Liver (tissue), 9 donors: ENCODE data around the gene MEP1A. TPM values are rescaled to one million over a fixed set of nuclear protein-coding genes. Genes with fewer than 3 reads are reported as not detected.

Experiments used
- DNase-seq: peaks from one replicate; pipeline ENCODE4 v3.0.0-alpha.2; 2017; ENCODE audit warnings: low spot score
- H3K27ac ChIP-seq, 2 donors: one replicate each; pipeline ENCODE4 v1.7.0; 2013; ENCODE audit warnings: inconsistent platforms in 2 of 2, low read length in 2 of 2, control low read depth in 1 of 2, low read depth in 1 of 2, mild to moderate bottlenecking in 1 of 2
- H3K27me3 ChIP-seq, 4 donors: one replicate each; pipeline versions ENCODE4 v1.6.1 to v1.7.0; 2013; ENCODE audit warnings: low read length in 3 of 4, inconsistent platforms in 1 of 4, mild to moderate bottlenecking in 1 of 4, moderate library complexity in 1 of 4; ENCODE audit not compliant: control insufficient read depth in 4 of 4, insufficient read depth in 4 of 4
- H3K36me3 ChIP-seq, 4 donors: one replicate each; pipeline versions ENCODE4 v1.6.1 to v1.7.0; 2013; ENCODE audit warnings: low read length in 3 of 4, mild to moderate bottlenecking in 3 of 4, low read depth in 1 of 4, moderate library complexity in 1 of 4; ENCODE audit not compliant: control insufficient read depth in 4 of 4, insufficient read depth in 3 of 4
- H3K4me1 ChIP-seq, 4 donors: one replicate each; pipeline versions ENCODE4 v1.6.1 to v1.7.0; 2013; ENCODE audit warnings: low read length in 3 of 4, mild to moderate bottlenecking in 3 of 4, moderate library complexity in 1 of 4; ENCODE audit not compliant: control insufficient read depth in 4 of 4, insufficient read depth in 4 of 4
- H3K4me3 ChIP-seq, 3 donors: one replicate each; pipeline versions ENCODE4 v1.6.1 to v1.7.0; 2013; ENCODE audit warnings: low read length in 3 of 3, control low read depth in 1 of 3, low read depth in 1 of 3, mild to moderate bottlenecking in 1 of 3
- H3K9ac ChIP-seq, 2 donors: one replicate each; pipeline ENCODE4 v1.7.0; 2013; ENCODE audit warnings: low read length in 2 of 2, mild to moderate bottlenecking in 2 of 2, moderate library complexity in 2 of 2, control low read depth in 1 of 2, low read depth in 1 of 2
- H3K9me3 ChIP-seq, 4 donors: one replicate each; pipeline versions ENCODE4 v1.6.1 to v1.7.0; 2013; ENCODE audit warnings: low read length in 3 of 4; ENCODE audit not compliant: control insufficient read depth in 4 of 4
- CTCF ChIP-seq: fragments of 150-350 bp; IDR thresholded peaks from 2 replicates; pipeline ENCODE4 v1.5.1; 2017; ENCODE audit warnings: improper control_type of control experiment, low read depth, low read length; ENCODE audit not compliant: missing input control
- EGR1 ChIP-seq, 2 donors: IDR thresholded peaks; 2 replicates each; pipeline ENCODE4 v1.6.1; 2016 to 2018; ENCODE audit warnings: antibody characterized with exemption in 2 of 2, low read depth in 2 of 2
- FOXA1 ChIP-seq: IDR thresholded peaks from 2 replicates; pipeline ENCODE4 v1.6.1; 2016; ENCODE audit warnings: antibody characterized with exemption
- FOXA2 ChIP-seq: IDR thresholded peaks from 2 replicates; pipeline ENCODE4 v1.6.1; 2016; ENCODE audit warnings: antibody characterized with exemption
- GABPA ChIP-seq, 2 donors: IDR thresholded peaks in 1 of 2; conservative IDR thresholded peaks in 1 of 2; 2 replicates each; pipeline ENCODE4 v1.6.1; 2016; ENCODE audit warnings: antibody characterized with exemption in 2 of 2, mild to moderate bottlenecking in 1 of 2, moderate library complexity in 1 of 2
- HNF4A ChIP-seq, 2 donors: conservative IDR thresholded peaks; 2 replicates each; pipeline ENCODE4 v1.6.1; 2016; ENCODE audit warnings: antibody characterized with exemption in 2 of 2, mild to moderate bottlenecking in 2 of 2
- HNF4G ChIP-seq: IDR thresholded peaks from 2 replicates; pipeline ENCODE4 v1.6.1; 2016; ENCODE audit warnings: antibody characterized with exemption
- JUND ChIP-seq, 2 donors: IDR thresholded peaks; 2 replicates each; pipeline ENCODE4 v1.6.1; 2016; ENCODE audit warnings: antibody characterized with exemption in 2 of 2
- NR2F2 ChIP-seq: IDR thresholded peaks from 2 replicates; pipeline ENCODE4 v1.6.1; 2016; ENCODE audit warnings: antibody characterized with exemption
- RAD21 ChIP-seq, 2 donors: IDR thresholded peaks; 2 replicates each; pipeline ENCODE4 v1.6.1; 2016; ENCODE audit warnings: antibody characterized with exemption in 2 of 2, mild to moderate bottlenecking in 2 of 2
- RXRA ChIP-seq, 2 donors: IDR thresholded peaks; 2 replicates each; pipeline ENCODE4 v1.6.1; 2017 to 2018; ENCODE audit warnings: antibody characterized with exemption in 2 of 2, mild to moderate bottlenecking in 1 of 2
- SP1 ChIP-seq: IDR thresholded peaks from 2 replicates; pipeline ENCODE4 v1.6.1; 2018; ENCODE audit warnings: antibody characterized with exemption, mild to moderate bottlenecking
- YY1 ChIP-seq: IDR thresholded peaks from 2 replicates; pipeline ENCODE4 v1.6.1; 2016; ENCODE audit warnings: antibody characterized with exemption, mild to moderate bottlenecking
- ZBTB33 ChIP-seq: IDR thresholded peaks from 2 replicates; pipeline ENCODE4 v1.6.1; 2016; ENCODE audit warnings: antibody characterized with exemption
- WGBS: extraction: QIAGEN DNeasy Blood & Tissue Kit; methylation state at CpG from one replicate; pipeline ENCODE4 v1.1.7; 2013; 5-methylcytosine and 5-hydroxymethylcytosine counted together
- polyA plus RNA-seq, 2 donors: library from polyadenylated mRNA; stranded (reverse) in 1 of 2; unstranded in 1 of 2; fragments of 200-250 nt in 1 of 2; fragments of >200 nt in 1 of 2; fragmentation: Nextera tagmentation in 1 of 2; extraction: Ambion mirVana in 1 of 2; gene quantifications; one replicate each; pipeline versions ENCODE4 v1.2.1 to v1.2.3, GENCODE V29; 2013 to 2015
- total RNA-seq, 2 donors: library from RNA; depleted of rRNA; stranded (reverse); fragments of >200 nt; gene quantifications; one replicate each; pipeline ENCODE4 v1.2.3, GENCODE V29; 2014
- TF ChIP-seq, protein P1 (sequence below): IDR thresholded peaks from 2 replicates; pipeline ENCODE4 v1.6.1; 2016; ENCODE audit warnings: antibody characterized with exemption
- TF ChIP-seq, protein P2 (sequence below): IDR thresholded peaks from 2 replicates; pipeline ENCODE4 v1.6.1; 2016; ENCODE audit warnings: antibody characterized with exemption
- donor health status: healthy.
- donor health status: healthy.
- donor health status: healthy.
- donor health status: healthy.
- donor health status: healthy.

Gene MEP1A
- total and polyA plus RNA-seq, 4 donors = 0.01 to 1.8 (median 0.08) TPM; not detected in 1

- Histone ChIP-seq H3K27ac (no peak overlapping the region), H3K4me1 (no peaks in the 10 kb centered on the region), H3K4me3 (no peak overlapping the region), H3K27me3 (no peaks in the 10 kb centered on the region), H3K9me3 (no peaks in the 10 kb centered on the region), H3K36me3 (no peaks in the 10 kb centered on the region), H3K9ac (no peak overlapping the region)
- no peak for TF ChIP-seq HNF4A (conservative IDR thresholded peaks at IDR 0.05)
- no peak for TF ChIP-seq NR2F2
- TF ChIP-seq HNF4G = no peak
- no peak for TF ChIP-seq CTCF
- no peak for TF ChIP-seq GABPA (IDR thresholded peaks at IDR 0.05 in 1 of 2, conservative IDR thresholded peaks at IDR 0.05 in 1 of 2)
- DNase-seq = no peak
- 82% methylated on average over 3 of the region's 3 CpGs for WGBS
These were observed 879 bp downstream of the MEP1A start for GRCh38 chr6:46794068-46794467.

GRCh38 chr6:46795816-46796215 is 2.6 kb downstream of the MEP1A start:
- TF ChIP-seq, protein P1, sequence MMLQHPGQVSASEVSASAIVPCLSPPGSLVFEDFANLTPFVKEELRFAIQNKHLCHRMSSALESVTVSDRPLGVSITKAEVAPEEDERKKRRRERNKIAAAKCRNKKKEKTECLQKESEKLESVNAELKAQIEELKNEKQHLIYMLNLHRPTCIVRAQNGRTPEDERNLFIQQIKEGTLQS = no peak
- no peak for TF ChIP-seq GABPA (IDR thresholded peaks at IDR 0.05 in 1 of 2, conservative IDR thresholded peaks at IDR 0.05 in 1 of 2)
- no peak for TF ChIP-seq HNF4G
- TF ChIP-seq SP1 = no peak
- TF ChIP-seq CTCF = no peak
- no peak for TF ChIP-seq RXRA (IDR thresholded peaks at IDR 0.05)
- TF ChIP-seq, protein P2, sequence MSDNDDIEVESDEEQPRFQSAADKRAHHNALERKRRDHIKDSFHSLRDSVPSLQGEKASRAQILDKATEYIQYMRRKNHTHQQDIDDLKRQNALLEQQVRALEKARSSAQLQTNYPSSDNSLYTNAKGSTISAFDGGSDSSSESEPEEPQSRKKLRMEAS = no peak
- TF ChIP-seq NR2F2 = no peak
- TF ChIP-seq EGR1 (IDR thresholded peaks at IDR 0.05; ENCODE audit: low read depth in 2 of 2) = no peak
- TF ChIP-seq RAD21 (IDR thresholded peaks at IDR 0.05) = no peak
- no peak overlapping the region for H3K4me3 ChIP-seq
- WGBS = 92% methylated on average over 3 of the region's 3 CpGs

DNA sequence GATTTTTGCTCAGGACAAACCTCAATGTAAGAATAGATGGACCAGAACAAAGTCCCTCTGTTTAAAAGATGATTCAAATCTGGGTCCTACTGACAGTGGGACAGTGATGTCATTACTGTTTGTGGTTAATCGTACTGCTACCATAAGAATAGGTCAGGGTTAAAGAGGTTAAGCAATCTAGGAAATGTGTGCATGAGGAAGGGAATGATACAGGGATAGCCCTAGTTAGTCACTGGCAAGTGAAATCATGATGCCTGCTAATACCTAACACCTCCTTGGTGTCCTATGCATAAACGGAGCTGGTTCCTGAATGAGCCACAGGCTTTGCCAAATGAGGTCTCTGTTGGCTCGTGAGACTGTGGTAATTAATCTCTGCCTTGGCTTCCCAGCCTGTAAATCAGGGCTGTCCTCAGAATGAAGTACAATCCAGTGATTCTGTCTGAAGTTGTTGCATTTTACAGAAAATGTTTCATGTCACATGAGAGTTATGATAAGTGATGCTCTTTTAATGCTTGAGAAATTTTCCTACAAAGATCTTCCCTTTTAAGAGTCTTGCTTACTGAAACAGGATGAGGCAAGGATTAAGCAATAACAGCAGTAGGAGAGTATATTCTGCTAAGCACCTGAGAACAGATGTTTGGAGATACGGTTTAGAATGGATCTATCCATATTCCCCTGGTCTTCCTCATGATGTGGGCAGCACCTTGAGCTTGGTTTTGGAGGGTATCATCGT is 3.8 kb downstream of the MEP1A start:
- H3K9ac ChIP-seq = no peak overlapping the region
- no peaks in the 10 kb centered on the region for H3K36me3 ChIP-seq
- H3K4me1 ChIP-seq = no peaks in the 10 kb centered on the region
- no peak overlapping the region for H3K27ac ChIP-seq
- 63% methylated on average over 5 of the region's 5 CpGs for WGBS
- no peak for DNase-seq
- H3K27me3 ChIP-seq = no peaks in the 10 kb centered on the region
- H3K4me3 ChIP-seq = no peak overlapping the region
- H3K9me3 ChIP-seq = no peaks in the 10 kb centered on the region
- TF ChIP-seq YY1 (no peak), ZBTB33 (no peak), FOXA1 (no peak), RXRA (IDR thresholded peaks at IDR 0.05) (no peak), JUND (IDR thresholded peaks at IDR 0.05) (no peak), HNF4A (conservative IDR thresholded peaks at IDR 0.05) (no peak), FOXA2 (no peak), CTCF (no peak), EGR1 (IDR thresholded peaks at IDR 0.05; ENCODE audit: low read depth in 2 of 2) (no peak), RAD21 (IDR thresholded peaks at IDR 0.05) (no peak), HNF4G (no peak), NR2F2 (no peak), GABPA (IDR thresholded peaks at IDR 0.05 in 1 of 2, conservative IDR thresholded peaks at IDR 0.05 in 1 of 2) (no peak)
- TF ChIP-seq, protein P2 = no peak
- TF ChIP-seq, protein P1 = no peak

More at GRCh38 chr6:46795816-46796215, 2.6 kb downstream of the MEP1A start:
- Histone ChIP-seq H3K27ac (no peak overlapping the region), H3K27me3 (no peaks in the 10 kb centered on the region), H3K9ac (no peak overlapping the region), H3K4me1 (no peaks in the 10 kb centered on the region), H3K36me3 (no peaks in the 10 kb centered on the region), H3K9me3 (no peaks in the 10 kb centered on the region)
- DNase-seq = no peak
